ENCODE results near the gene ATAT1.
A peak's percentile ranks its signal among the peaks of the same experiment; 100 is the strongest.

The ATAT1 gene

GRCh38 chr6:30613251-30614043 is 13.2 kb upstream of the ATAT1 start:
- no peak for DNase-seq

GRCh38 chr6:30614044-30614842 is 12.4 kb upstream of the ATAT1 start:
- DNase-seq, result no peak

GRCh38 chr6:30614843-30615218 is 11.8 kb upstream of the ATAT1 start:
- peak; percentile 95 to 97 for DNase-seq

- DNase-seq, result peak; percentile 55 to 73
Measured at GRCh38 chr6:30615219-30615957, 11.3 kb upstream of the ATAT1 start.

GRCh38 chr6:30615958-30616810 is 10.5 kb upstream of the ATAT1 start:
- peak; percentile 67 to 76 for DNase-seq

- peak; percentile 100 for DNase-seq
Measured at GRCh38 chr6:30616811-30617564, 9.7 kb upstream of the ATAT1 start, which contains the start of gene PPP1R10. Gene PPP1R10, minus strand, starts transcription at chr6:30617243. Its CDS starts 7,299 bp downstream, at chr6:30609944.

- DNase-seq, result peak; percentile 99
Measured at GRCh38 chr6:30617565-30618269, 9.0 kb upstream of the ATAT1 start, which contains the start of gene MRPS18B. Gene MRPS18B, plus strand, starts transcription at chr6:30617840. Its CDS starts 26 bp downstream, at chr6:30617866.

GRCh38 chr6:30618270-30618797 is 8.3 kb upstream of the ATAT1 start:
- no peak for DNase-seq

GRCh38 chr6:30619561-30619960 is 7.1 kb upstream of the ATAT1 start:
- DNase-seq, result no peak

- no peak for DNase-seq
Measured at GRCh38 chr6:30625511-30625910, 1.2 kb upstream of the ATAT1 start.

- no peak for DNase-seq
Measured at GRCh38 chr6:30635834-30636233, 9.2 kb downstream of the ATAT1 start.

- DNase-seq, result no peak
Measured at GRCh38 chr6:30640481-30640880, 13.8 kb downstream of the ATAT1 start.

GRCh38 chr6:30641048-30641447 is 14.4 kb downstream of the ATAT1 start:
- no peak for DNase-seq

- no peak for DNase-seq
Measured at GRCh38 chr6:30643656-30644055, 17.0 kb downstream of the ATAT1 start.

GRCh38 chr6:30644769-30645168 is 18.1 kb downstream of the ATAT1 start:
- DNase-seq, result no peak

- no peak for DNase-seq
Measured at GRCh38 chr6:30645989-30646388, 19.3 kb downstream of the ATAT1 start.

GRCh38 chr6:30646450-30647241 is 20.0 kb downstream of the ATAT1 start, which contains the start of gene C6orf136:
Gene C6orf136, plus strand, starts transcription at chr6:30647133. Its CDS starts 99 bp downstream, at chr6:30647232.
- peak; percentile 95 to 97 for DNase-seq

GRCh38 chr6:30647242-30648116 is 20.8 kb downstream of the ATAT1 start:
- peak; percentile 75 for DNase-seq
